GM10266 (cell line): ENCODE measurements around the gene SETBP1.

Experiments used
- DNase-seq: peaks from one replicate; pipeline ENCODE4 v3.0.0; 2012; ENCODE audit errors: extremely low spot score
- TF ChIP-seq, protein P1 (sequence below): IDR thresholded peaks from 2 replicates; pipeline ENCODE4 v1.5.1; 2012; ENCODE audit warnings: mild to moderate bottlenecking, low read depth; ENCODE audit not compliant: control insufficient read depth, insufficient read depth; ENCODE audit errors: missing control alignments

The SETBP1 gene

DNA sequence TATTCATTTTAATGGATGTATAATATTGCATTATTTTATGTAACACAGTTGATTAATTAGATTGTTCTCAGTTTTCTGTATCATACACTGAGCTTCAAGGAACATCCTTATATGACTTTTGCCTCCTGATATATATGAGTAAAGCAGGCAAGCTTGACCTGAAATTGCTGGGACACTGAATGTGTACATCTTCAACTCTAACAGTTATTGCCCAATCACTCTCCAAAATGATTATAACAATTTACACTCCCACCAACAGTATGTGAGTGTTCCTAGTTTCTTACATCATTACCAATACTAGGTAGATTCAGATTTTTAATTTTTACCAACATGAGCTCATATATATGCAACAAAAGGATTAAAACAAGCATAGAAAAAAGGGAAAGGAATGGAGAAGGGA lies 379.4 kb downstream of the SETBP1 start:
- DNase-seq = no peak
- TF ChIP-seq, protein P1, sequence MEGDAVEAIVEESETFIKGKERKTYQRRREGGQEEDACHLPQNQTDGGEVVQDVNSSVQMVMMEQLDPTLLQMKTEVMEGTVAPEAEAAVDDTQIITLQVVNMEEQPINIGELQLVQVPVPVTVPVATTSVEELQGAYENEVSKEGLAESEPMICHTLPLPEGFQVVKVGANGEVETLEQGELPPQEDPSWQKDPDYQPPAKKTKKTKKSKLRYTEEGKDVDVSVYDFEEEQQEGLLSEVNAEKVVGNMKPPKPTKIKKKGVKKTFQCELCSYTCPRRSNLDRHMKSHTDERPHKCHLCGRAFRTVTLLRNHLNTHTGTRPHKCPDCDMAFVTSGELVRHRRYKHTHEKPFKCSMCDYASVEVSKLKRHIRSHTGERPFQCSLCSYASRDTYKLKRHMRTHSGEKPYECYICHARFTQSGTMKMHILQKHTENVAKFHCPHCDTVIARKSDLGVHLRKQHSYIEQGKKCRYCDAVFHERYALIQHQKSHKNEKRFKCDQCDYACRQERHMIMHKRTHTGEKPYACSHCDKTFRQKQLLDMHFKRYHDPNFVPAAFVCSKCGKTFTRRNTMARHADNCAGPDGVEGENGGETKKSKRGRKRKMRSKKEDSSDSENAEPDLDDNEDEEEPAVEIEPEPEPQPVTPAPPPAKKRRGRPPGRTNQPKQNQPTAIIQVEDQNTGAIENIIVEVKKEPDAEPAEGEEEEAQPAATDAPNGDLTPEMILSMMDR = no peak

DNA sequence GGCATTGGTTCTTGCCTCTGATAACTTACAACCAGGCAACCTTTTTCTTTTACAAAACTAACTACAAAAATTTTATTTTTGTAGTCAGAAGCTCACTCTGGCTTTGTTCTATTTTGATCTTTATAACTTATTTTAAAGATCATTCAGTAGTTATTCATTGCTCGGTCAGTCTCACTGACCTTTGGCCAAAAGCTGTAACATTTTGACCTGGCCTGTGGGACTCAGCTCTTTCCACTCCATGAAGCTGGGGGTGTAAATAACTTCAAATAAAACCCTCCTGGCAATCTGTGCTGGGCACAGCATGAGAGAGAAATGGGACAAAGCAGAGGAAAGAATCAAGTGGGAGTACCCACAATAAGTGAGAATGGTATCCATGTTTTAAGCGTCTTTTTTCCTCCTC lies 380.7 kb downstream of the SETBP1 start:
- no peak for DNase-seq

DNA sequence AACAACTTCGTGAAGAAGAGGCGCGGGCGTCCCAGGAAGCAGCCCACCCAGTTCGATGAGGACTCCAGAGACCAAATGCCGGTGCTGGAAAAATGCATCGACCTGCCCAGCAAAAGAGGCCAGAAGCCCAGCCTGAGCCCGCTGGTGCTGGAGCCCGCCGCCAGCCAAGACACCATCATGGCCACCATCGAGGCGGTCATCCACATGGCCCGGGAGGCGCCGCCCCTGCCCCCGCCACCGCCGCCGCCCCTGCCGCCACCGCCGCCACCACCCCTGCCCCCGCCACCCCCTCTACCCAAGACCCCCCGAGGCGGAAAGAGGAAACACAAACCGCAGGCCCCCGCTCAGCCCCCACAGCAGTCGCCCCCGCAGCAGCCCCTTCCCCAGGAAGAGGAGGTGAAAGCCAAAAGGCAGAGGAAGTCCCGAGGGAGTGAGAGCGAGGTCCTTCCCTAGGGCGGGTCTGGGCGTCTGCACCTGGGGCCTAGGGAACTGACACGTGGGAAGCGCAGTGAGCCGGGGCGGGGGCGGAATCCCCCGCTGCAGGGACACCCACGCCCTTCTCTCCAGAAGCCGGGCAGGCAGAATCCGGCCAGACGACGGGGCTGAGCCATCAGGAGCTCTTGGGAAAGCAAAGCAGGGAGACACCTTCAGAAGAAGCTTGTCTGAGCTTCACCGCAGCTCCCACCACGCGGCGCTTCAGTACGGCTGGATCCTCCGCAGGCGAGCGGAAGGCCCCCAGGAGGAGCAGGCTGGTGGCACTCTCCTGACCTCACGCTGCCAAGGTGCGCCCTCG lies 382.8 kb downstream of the SETBP1 start:
- no peak for DNase-seq
- TF ChIP-seq, protein P1 = no peak

More for the DNA sequence above, 380.7 kb downstream of the SETBP1 start:
- TF ChIP-seq, protein P1 = no peak

DNA sequence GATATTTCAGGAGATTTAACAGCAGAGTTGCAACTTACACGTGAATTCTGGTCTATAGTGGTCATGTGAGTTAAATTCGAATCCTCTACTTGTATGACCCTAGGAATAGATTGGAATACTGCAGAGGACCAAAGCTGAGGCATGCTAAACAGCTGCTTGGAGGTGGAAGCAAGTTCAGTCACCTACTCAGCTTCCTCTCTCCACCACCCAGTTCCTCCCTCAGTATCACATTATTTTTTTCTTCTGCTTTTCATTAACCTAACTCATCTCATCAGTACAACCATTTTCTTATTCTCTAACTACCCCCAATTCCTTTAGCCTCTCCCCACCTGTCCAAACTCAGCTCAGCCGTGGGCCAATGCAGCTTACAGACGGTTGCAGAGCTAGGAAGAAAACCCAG lies 385.5 kb downstream of the SETBP1 start:
- TF ChIP-seq, protein P1 = no peak
- no peak for DNase-seq

DNA sequence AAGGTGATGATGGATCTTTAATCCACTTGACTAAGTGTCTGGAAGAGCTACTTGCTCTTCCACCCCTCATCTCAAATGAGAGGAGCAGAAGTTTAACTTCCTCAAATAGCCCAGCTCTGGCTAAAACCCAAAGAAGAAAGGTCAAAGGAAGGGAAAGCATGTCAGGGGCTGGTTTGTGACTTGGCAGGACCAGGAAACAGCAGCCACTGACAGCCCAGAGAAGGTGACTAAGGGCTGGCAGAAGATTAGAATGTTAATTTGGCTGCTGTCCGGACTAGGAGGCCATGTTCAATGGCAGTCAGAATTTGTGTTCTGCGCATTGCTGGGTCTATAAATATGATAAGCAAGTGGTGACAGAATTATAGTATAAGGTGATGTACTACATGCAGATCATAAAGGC lies 386.2 kb downstream of the SETBP1 start:
- TF ChIP-seq, protein P1 = no peak
- DNase-seq = no peak

DNA sequence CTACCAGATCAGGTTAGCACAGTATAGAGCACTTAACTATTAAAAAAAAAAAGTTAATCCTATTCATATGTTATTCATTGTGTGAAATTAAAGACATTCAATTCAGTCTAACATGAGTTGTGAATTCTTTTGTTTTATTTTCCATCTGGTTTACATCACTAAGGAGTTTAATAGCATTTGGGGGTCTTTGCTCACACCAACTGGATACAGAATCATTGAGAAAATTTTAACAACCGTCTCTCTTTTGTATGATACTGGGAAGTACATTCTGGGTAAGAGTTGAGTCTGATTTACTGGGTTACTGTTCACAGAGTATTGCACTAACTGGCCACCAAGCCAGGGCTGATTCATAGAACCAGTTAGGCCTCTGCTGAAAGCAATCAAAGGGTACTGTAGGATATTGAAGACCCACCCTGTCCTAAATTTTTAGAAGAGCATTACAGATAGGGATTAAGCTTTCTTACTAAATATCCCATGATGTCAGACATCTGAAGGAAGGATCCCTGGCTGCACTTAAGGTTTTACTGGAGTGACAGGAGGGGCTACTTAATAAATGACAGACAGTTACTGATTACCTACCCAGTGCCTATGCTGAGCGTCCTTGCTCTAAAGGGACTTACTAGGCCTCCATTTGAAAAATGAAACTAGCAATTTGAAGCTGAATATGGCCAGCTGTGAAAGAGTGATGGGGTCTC lies 387.9 kb downstream of the SETBP1 start:
- no peak for DNase-seq

More for the DNA sequence above, 387.9 kb downstream of the SETBP1 start:
- TF ChIP-seq, protein P1 = no peak
